Astrocyte (in vitro differentiated cells and primary cell): ENCODE results near the gene COA5. TPM values are rescaled to one million over a fixed set of nuclear protein-coding genes. Genes with fewer than 3 reads are reported as not detected.

ENCODE experiments used
- DNase-seq: peaks from one replicate; pipeline ENCODE4 v3.0.0-alpha.2; 2010; ENCODE audit warnings: low read depth
- FAIRE-seq: peaks from 2 replicates; lab custom pipeline; 2011; peaks lifted over from hg19 to GRCh38; lab: Jason Lieb, UNC
- H2AFZ ChIP-seq: 2 replicates; pipeline ENCODE4 v1.6.0; 2012; ENCODE audit warnings: low read depth, low read length, inconsistent platforms
- H3K27ac ChIP-seq: 2 replicates; pipeline ENCODE4 v1.5.1; 2011; ENCODE audit warnings: low read depth, low read length, inconsistent platforms
- H3K27me3 ChIP-seq: 2 replicates; pipeline ENCODE4 v1.6.0; 2011; ENCODE audit warnings: low read length, inconsistent platforms; ENCODE audit not compliant: insufficient read depth
- H3K36me3 ChIP-seq: 2 replicates; pipeline ENCODE4 v1.5.1; 2011; ENCODE audit warnings: low read length, inconsistent platforms; ENCODE audit not compliant: insufficient read depth
- H3K4me1 ChIP-seq: 2 replicates; pipeline ENCODE4 v1.5.1; 2011; ENCODE audit warnings: low read length, inconsistent platforms; ENCODE audit not compliant: insufficient read depth
- H3K4me2 ChIP-seq: 2 replicates; pipeline ENCODE4 v1.6.0; 2012; ENCODE audit warnings: low read length, inconsistent platforms
- H3K4me3 ChIP-seq: 2 replicates; pipeline ENCODE4 v1.5.1; 2011; ENCODE audit warnings: low read depth, mild to moderate bottlenecking, low read length, inconsistent platforms; ENCODE audit not compliant: insufficient read depth
- H3K79me2 ChIP-seq: 2 replicates; pipeline ENCODE4 v1.6.0; 2012; ENCODE audit warnings: mild to moderate bottlenecking, low read length, inconsistent platforms; ENCODE audit not compliant: insufficient read depth
- H3K9ac ChIP-seq: 2 replicates; pipeline ENCODE4 v1.6.0; 2012; ENCODE audit warnings: mild to moderate bottlenecking, low read length, inconsistent platforms
- H3K9me3 ChIP-seq: 2 replicates; pipeline ENCODE4 v1.5.1; 2012; ENCODE audit warnings: low read depth, mild to moderate bottlenecking, low read length, inconsistent platforms; ENCODE audit not compliant: insufficient read depth
- H4K20me1 ChIP-seq: 2 replicates; pipeline ENCODE4 v1.6.0; 2012; ENCODE audit warnings: low read length, inconsistent platforms; ENCODE audit not compliant: insufficient read depth
- H3K27ac Mint-ChIP-seq: one replicate; pipeline ENCODE4 v1.8.0; 2021; ENCODE audit warnings: mild to moderate bottlenecking, mixed read lengths; ENCODE audit not compliant: unreplicated experiment
- H3K27me3 Mint-ChIP-seq: one replicate; pipeline ENCODE4 v1.8.0; 2021; ENCODE audit warnings: low read depth, mixed read lengths; ENCODE audit not compliant: unreplicated experiment
- H3K36me3 Mint-ChIP-seq: one replicate; pipeline ENCODE4 v1.8.0; 2021; ENCODE audit warnings: low read depth, mixed read lengths; ENCODE audit not compliant: unreplicated experiment
- H3K4me1 Mint-ChIP-seq: one replicate; pipeline ENCODE4 v1.8.0; 2021; ENCODE audit warnings: low read depth, mixed read lengths; ENCODE audit not compliant: unreplicated experiment
- H3K4me3 Mint-ChIP-seq: one replicate; pipeline ENCODE4 v1.8.0; 2021; ENCODE audit warnings: mild to moderate bottlenecking, moderate library complexity, mixed read lengths; ENCODE audit not compliant: unreplicated experiment
- H3K9me3 Mint-ChIP-seq: one replicate; pipeline ENCODE4 v1.8.0; 2021; ENCODE audit warnings: mild to moderate bottlenecking, mixed read lengths; ENCODE audit not compliant: unreplicated experiment
- EZH2 ChIP-seq: IDR thresholded peaks from 2 replicates; pipeline ENCODE4 v1.6.1; 2012; ENCODE audit warnings: mild to moderate bottlenecking, low read length, inconsistent platforms; ENCODE audit not compliant: insufficient read depth
- total RNA-seq: library from RNA; stranded (reverse); gene quantifications from 2 replicates; pipeline ENCODE4 v1.2.1, GENCODE V29; 2021
- TF ChIP-seq, protein P1 (sequence below): IDR thresholded peaks from 2 replicates; pipeline ENCODE4 v1.5.1; 2011; ENCODE audit warnings: low read depth, mild to moderate bottlenecking, inconsistent platforms, low read length, moderate library complexity; ENCODE audit not compliant: insufficient read depth

COA5 gene
- total RNA-seq, 1 donor from 2014 or later: 19.8 TPM

DNA sequence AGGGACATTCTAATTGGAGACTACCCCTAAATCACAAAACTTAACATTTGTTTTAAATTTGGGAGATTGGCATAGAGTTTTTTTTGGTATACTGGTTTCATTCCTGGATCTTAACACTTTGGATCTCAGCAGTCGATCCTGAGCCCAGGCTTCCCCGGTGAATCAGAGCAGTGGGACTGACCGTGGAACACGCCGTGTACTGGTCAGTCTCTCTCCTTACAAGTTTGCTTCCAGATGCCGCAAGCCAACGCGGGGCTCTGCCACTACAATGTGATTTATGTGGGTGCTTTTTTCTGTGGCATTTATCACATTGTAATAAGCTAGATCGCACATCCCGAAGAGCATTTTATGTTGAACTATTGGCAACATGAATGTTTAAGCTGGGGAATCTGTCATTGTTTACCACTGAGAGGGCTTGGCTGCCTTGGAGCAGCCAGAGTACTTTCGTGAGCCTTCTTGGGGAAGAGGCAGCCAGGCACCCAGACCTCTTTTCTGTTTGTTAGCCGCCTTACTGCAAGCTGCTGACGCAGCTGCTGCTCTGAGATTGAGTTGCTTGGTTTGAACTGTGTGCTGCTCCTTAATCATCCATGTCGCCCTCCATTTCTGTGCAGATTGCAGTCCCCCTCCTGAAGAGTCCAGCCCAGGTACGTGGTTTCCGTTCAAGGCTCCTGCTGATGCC lies 49.3 kb downstream of the COA5 start:
- Histone ChIP-seq H3K4me2 (no peak overlapping the region), H3K36me3 (peaks cover 4% of the 10 kb centered on the region), H3K27ac (no peak overlapping the region), H3K4me1 (peaks cover 17% of the 10 kb centered on the region), H3K9ac (no peak overlapping the region), H4K20me1 (no peaks in the 10 kb centered on the region), H3K27me3 (no peaks in the 10 kb centered on the region), H3K79me2 (no peaks in the 10 kb centered on the region), H2AFZ (no peak overlapping the region), H3K4me3 (no peak overlapping the region), H3K9me3 (no peaks in the 10 kb centered on the region)
- H3K9me3 Mint-ChIP-seq: no peaks in the 10 kb centered on the region
- H3K4me1 Mint-ChIP-seq: peaks cover 14% of the 10 kb centered on the region
- FAIRE-seq: no peak
- peak overlapping the region; percentile 4 for H3K27ac Mint-ChIP-seq
- H3K4me3 Mint-ChIP-seq: no peak overlapping the region
- peaks cover 18% of the 10 kb centered on the region for H3K36me3 Mint-ChIP-seq
- TF ChIP-seq EZH2: no peak
- TF ChIP-seq, protein P1, sequence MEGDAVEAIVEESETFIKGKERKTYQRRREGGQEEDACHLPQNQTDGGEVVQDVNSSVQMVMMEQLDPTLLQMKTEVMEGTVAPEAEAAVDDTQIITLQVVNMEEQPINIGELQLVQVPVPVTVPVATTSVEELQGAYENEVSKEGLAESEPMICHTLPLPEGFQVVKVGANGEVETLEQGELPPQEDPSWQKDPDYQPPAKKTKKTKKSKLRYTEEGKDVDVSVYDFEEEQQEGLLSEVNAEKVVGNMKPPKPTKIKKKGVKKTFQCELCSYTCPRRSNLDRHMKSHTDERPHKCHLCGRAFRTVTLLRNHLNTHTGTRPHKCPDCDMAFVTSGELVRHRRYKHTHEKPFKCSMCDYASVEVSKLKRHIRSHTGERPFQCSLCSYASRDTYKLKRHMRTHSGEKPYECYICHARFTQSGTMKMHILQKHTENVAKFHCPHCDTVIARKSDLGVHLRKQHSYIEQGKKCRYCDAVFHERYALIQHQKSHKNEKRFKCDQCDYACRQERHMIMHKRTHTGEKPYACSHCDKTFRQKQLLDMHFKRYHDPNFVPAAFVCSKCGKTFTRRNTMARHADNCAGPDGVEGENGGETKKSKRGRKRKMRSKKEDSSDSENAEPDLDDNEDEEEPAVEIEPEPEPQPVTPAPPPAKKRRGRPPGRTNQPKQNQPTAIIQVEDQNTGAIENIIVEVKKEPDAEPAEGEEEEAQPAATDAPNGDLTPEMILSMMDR: no peak
- no peak for DNase-seq
- H3K27me3 Mint-ChIP-seq: no peaks in the 10 kb centered on the region

DNA sequence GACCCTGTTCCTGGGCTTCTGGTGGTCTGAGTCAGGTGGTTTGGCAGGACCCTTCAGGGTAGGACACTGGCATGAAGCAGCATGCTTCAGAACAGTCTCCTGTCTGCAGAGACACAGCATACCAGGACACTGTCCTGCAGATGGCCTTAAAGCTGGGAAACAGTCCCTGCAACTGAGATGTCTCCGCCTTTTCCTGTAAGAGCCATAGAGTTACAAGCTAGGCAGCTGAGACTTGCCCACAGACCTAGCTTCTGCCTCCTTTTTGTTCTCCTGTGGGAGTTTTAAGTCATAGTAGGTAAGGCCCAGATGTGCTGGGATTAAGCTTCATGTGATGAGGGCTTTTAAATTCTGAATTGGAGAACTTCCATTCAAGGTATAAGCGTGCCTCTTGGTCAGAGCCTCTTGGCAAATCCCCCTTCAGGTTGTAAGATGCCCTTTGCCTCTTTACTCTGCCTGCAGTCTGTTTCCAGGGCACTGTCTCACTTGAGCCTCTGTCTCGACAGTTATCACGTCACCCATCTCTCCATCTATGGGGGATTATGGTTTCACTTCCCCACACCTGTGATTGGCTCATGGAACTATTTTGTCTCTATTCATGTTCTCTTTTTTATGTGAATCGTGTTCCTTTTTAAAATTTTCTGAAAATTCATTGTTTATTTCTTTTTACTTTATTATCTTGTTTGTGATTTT lies 51.8 kb downstream of the COA5 start:
- H3K27ac ChIP-seq: no peak overlapping the region
- H3K9ac ChIP-seq: no peak overlapping the region
- no peaks in the 10 kb centered on the region for H3K27me3 ChIP-seq
- DNase-seq (no peak), FAIRE-seq (no peak)
- H3K79me2 ChIP-seq: no peaks in the 10 kb centered on the region
- peaks cover 6% of the 10 kb centered on the region for H3K36me3 ChIP-seq
- H2AFZ ChIP-seq: no peak overlapping the region
- peaks cover 15% of the 10 kb centered on the region for H3K36me3 Mint-ChIP-seq
- H3K4me3 Mint-ChIP-seq: no peak overlapping the region
- H4K20me1 ChIP-seq: no peaks in the 10 kb centered on the region
- H3K4me3 ChIP-seq: no peak overlapping the region
- no peaks in the 10 kb centered on the region for H3K9me3 ChIP-seq
- TF ChIP-seq EZH2: no peak
- TF ChIP-seq, protein P1: no peak
- no peak overlapping the region for H3K27ac Mint-ChIP-seq
- peaks cover 17% of the 10 kb centered on the region for H3K4me1 ChIP-seq
- H3K9me3 Mint-ChIP-seq: no peaks in the 10 kb centered on the region
- H3K4me2 ChIP-seq: no peak overlapping the region
- no peaks in the 10 kb centered on the region for H3K27me3 Mint-ChIP-seq
- peaks cover 14% of the 10 kb centered on the region for H3K4me1 Mint-ChIP-seq

DNA sequence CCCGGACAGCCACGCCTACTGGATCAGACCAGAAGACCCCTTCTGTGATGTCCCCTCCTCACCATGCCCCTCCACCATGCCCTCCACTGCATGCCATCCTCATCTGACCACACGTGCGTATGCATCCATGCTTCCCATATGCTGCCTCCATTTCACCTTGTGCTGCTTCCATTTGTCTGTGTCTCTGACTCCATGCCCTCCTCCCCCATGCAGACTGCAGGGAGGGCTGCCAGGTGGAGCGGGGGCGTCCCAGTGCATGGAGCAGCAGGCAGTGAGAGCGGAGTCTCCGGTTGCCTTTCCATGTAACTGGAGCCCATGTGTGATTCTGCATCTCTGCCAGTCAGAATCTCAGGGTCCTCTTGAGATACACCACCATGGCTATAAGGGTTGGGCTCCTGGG lies 52.6 kb downstream of the COA5 start:
- Histone ChIP-seq H3K4me1 (peaks cover 16% of the 10 kb centered on the region), H3K9me3 (no peaks in the 10 kb centered on the region), H2AFZ (no peak overlapping the region), H4K20me1 (no peaks in the 10 kb centered on the region), H3K27ac (no peak overlapping the region), H3K27me3 (no peaks in the 10 kb centered on the region), H3K4me3 (no peak overlapping the region), H3K79me2 (no peaks in the 10 kb centered on the region), H3K36me3 (peaks cover 6% of the 10 kb centered on the region), H3K9ac (no peak overlapping the region), H3K4me2 (no peak overlapping the region)
- Mint-ChIP-seq H3K4me3 (no peak overlapping the region), H3K4me1 (peaks cover 14% of the 10 kb centered on the region), H3K36me3 (peaks cover 15% of the 10 kb centered on the region), H3K9me3 (no peaks in the 10 kb centered on the region), H3K27ac (no peak overlapping the region), H3K27me3 (no peaks in the 10 kb centered on the region)
- DNase-seq (no peak), FAIRE-seq (no peak)
- TF ChIP-seq, protein P1: no peak
- TF ChIP-seq EZH2: no peak
